Thoracic aorta (tissue), 2 donors: Measurements from ENCODE around the gene TFEB. TPM values are rescaled to one million over a fixed set of nuclear protein-coding genes. Genes with fewer than 3 reads are reported as not detected.

Source experiments
- ATAC-seq: fragments of 150-250 bp; one replicate; pipeline ENCODE4 v1.8.0; 2017; ENCODE audit warnings: low read depth; ENCODE audit not compliant: insufficient number of reproducible peaks, low FRiP score
- DNase-seq: peaks from one replicate; pipeline ENCODE4 v3.0.0-alpha.2; 2020; ENCODE audit warnings: low spot score
- H3K27ac ChIP-seq, 2 donors: fragments of 200-600 bp; sonication (generic); 1 replicate in 1 of 2; 2 replicates in 1 of 2; pipeline ENCODE4 v1.5.1; 2016; ENCODE audit warnings: mild to moderate bottlenecking in 2 of 2, moderate library complexity in 2 of 2
- H3K27me3 ChIP-seq: fragments of 200-600 bp; sonication (generic); replicated peaks from 2 replicates; pipeline ENCODE4 v1.6.0; 2016; ENCODE audit warnings: mild to moderate bottlenecking; ENCODE audit not compliant: insufficient read depth
- H3K36me3 ChIP-seq: fragments of 200-600 bp; sonication (generic); one replicate; pipeline ENCODE4 v1.5.1; 2016
- H3K4me1 ChIP-seq, 2 donors: fragments of 200-600 bp; sonication (generic); 1 replicate in 1 of 2; 2 replicates in 1 of 2; pipeline versions ENCODE4 v1.5.1 to v1.6.0; 2016; ENCODE audit warnings: low read depth in 2 of 2, mild to moderate bottlenecking in 1 of 2; ENCODE audit not compliant: control insufficient read depth in 1 of 2
- H3K4me3 ChIP-seq: fragments of 200-600 bp; sonication (generic); 2 replicates; pipeline ENCODE4 v1.5.1; 2016; ENCODE audit warnings: mild to moderate bottlenecking
- H3K9me3 ChIP-seq: fragments of 200-600 bp; sonication (generic); 2 replicates; pipeline ENCODE4 v1.5.1; 2016
- total RNA-seq, 2 donors: library from RNA; depleted of rRNA; stranded (reverse); fragments of >200 nt; gene quantifications; one replicate each; pipeline versions ENCODE4 v1.1.0 to v1.2.3, GENCODE V29; 2016
- TF ChIP-seq, protein P1 (sequence below): fragments of 200-600 bp; sonication (generic); IDR thresholded peaks from one replicate; pipeline ENCODE4 v1.5.1; 2019; ENCODE audit warnings: antibody characterized with exemption

Gene TFEB
- total RNA-seq, 2 donors from 2014 or later = 22.9 to 23.8 TPM

DNA sequence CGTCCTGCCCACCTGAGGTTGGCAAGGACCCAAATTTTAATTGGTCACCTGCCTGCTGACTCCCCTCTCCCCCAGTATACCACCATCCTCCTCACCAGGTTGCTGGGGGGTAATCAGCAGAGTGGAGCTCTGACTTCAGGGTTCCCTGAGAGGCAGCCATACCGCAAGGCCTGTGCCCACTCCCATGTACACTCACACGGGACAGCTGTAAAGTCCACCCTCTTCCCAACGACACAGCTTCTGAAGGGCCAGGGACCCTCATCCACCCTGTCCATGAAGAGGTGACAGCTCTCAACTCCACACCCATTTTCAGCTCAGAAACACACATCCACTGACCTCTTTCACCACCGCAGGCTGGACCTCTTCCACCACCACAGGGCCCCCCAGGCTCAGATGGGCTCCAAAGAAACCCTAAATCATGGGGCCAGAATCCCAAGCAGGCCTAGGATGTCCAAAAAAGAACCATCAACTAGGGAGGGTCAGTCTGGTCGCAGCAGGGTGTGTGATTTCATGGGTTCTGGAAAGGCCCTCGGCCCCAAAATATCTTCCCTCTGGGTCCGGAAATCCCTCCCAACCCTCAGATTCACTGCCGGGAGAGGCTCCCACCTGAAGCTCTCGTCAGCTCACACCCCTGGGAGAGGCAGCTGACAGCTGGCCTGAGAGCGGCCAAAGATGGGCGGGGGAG, 30.0 kb downstream of the TFEB start:
- H3K4me1 ChIP-seq = peaks cover 21 to 40% of the 10 kb centered on the region in 2 donors
- TF ChIP-seq, protein P1, sequence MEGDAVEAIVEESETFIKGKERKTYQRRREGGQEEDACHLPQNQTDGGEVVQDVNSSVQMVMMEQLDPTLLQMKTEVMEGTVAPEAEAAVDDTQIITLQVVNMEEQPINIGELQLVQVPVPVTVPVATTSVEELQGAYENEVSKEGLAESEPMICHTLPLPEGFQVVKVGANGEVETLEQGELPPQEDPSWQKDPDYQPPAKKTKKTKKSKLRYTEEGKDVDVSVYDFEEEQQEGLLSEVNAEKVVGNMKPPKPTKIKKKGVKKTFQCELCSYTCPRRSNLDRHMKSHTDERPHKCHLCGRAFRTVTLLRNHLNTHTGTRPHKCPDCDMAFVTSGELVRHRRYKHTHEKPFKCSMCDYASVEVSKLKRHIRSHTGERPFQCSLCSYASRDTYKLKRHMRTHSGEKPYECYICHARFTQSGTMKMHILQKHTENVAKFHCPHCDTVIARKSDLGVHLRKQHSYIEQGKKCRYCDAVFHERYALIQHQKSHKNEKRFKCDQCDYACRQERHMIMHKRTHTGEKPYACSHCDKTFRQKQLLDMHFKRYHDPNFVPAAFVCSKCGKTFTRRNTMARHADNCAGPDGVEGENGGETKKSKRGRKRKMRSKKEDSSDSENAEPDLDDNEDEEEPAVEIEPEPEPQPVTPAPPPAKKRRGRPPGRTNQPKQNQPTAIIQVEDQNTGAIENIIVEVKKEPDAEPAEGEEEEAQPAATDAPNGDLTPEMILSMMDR = no peak
- ATAC-seq = no peak

DNA sequence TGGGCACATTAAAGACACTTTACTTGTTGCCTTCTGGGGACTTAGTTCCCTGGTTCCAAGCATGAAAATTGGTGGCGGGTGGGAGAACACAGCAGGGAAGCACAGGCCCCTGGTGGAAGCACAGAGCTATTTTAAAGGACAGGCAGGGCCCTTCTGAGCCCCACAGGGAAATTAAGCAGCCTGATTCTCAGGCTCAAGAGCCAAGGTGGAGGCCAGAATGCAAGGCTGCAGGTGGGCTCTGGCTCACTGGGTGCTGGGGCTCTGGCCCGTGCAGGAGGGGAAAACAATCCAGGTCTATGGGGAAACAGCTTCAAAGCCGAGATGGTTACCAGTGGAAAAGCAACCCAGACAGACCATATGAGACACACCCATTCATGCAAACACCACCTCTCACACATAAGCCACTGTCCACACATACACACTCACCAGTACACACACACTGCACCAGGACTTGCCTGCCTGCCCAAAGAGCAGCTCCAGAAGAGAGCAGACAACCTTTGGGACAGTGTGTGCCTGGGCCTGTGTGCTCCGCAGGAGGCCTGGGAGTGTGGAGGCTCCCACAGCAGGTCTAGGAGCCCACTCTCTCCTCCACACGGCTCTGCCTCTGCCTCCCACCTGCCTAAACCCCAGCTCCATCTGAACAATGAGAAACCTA, 30.6 kb downstream of the TFEB start:
- no peaks in the 10 kb centered on the region for H3K36me3 ChIP-seq
- peak overlapping the region; percentile 82 to 93 for H3K27ac ChIP-seq
- no peaks in the 10 kb centered on the region for H3K9me3 ChIP-seq
- H3K4me1 ChIP-seq = peaks cover 21 to 40% of the 10 kb centered on the region in 2 donors
- ATAC-seq (no peak), DNase-seq (no peak)
- H3K27me3 ChIP-seq = no peaks in the 10 kb centered on the region
- TF ChIP-seq, protein P1 = no peak
- no peak overlapping the region for H3K4me3 ChIP-seq

More for the DNA sequence above, 30.0 kb downstream of the TFEB start:
- Histone ChIP-seq H3K36me3 (no peaks in the 10 kb centered on the region), H3K27ac (peak overlapping the region; percentile 82 to 93), H3K4me3 (peak overlapping the region; percentile 54), H3K9me3 (no peaks in the 10 kb centered on the region), H3K27me3 (no peaks in the 10 kb centered on the region)
- no peak for DNase-seq

DNA sequence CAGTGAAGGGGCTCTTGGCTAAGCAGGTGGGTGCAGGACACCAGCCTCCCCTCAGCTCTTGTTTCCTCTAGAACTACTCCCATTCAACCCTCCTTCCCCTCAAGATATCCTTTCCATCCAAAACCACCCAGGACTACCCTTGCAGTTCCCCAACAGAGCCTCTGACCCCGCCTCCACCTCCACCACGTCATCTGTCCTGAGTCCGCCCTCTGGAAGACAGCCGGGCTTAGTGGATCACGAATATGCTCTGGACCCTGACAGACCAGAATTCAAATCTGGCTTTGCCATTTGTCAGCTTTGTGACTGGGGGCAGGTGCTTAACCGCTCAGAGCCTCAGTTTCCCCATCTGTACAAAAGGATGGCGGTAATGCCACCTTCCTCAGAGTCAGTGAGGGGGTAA, 31.4 kb downstream of the TFEB start:
- Histone ChIP-seq H3K4me1 (peaks cover 21 to 40% of the 10 kb centered on the region in 2 donors), H3K27ac (peak overlapping the region in 1 of 2 donors; percentile 82), H3K4me3 (no peak overlapping the region), H3K36me3 (no peaks in the 10 kb centered on the region), H3K9me3 (no peaks in the 10 kb centered on the region), H3K27me3 (no peaks in the 10 kb centered on the region)
- no peak for ATAC-seq
- DNase-seq = no peak
- TF ChIP-seq, protein P1 = no peak

DNA sequence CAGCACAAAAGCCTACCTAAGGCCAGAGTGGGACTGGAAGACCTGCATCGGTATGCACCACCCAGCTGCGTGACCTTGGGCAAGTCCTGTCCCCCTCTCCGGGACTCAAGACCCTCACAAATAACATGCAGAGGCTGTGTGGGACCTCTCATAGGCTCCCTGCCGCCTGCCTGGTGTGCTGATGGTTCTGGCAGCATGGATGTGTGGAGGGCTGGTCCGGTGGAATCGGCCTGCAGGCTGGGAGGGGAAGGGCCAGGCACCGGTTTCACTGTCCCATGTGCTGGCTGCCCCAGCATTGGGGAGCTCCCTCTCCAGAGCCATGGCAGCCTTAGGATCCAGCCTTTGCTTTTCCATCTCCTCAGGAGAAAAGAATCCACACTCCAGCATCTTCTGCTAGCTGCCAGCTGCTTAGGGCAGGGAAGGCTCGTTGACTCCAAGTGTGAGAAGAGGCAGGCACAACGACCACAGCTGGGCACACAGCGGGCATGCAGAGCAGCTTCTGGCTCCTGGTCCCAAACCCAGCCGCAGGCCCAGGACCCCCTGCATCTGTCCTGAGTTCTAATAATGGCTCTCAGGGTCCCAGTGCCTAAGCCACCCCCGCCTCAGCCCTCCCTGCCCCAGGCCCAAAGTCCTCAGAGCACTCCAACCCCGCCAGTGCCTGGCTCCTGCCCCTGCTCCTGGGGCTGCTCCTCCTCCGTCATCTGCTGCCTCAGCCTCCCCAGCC, 32.5 kb downstream of the TFEB start:
- peaks cover 21 to 40% of the 10 kb centered on the region in 2 donors for H3K4me1 ChIP-seq
- TF ChIP-seq, protein P1 = no peak
- ATAC-seq (no peak), DNase-seq (no peak)
- H3K4me3 ChIP-seq = no peak overlapping the region
- no peaks in the 10 kb centered on the region for H3K27me3 ChIP-seq
- H3K36me3 ChIP-seq = no peaks in the 10 kb centered on the region
- H3K9me3 ChIP-seq = no peaks in the 10 kb centered on the region
- no peak overlapping the region for H3K27ac ChIP-seq

DNA sequence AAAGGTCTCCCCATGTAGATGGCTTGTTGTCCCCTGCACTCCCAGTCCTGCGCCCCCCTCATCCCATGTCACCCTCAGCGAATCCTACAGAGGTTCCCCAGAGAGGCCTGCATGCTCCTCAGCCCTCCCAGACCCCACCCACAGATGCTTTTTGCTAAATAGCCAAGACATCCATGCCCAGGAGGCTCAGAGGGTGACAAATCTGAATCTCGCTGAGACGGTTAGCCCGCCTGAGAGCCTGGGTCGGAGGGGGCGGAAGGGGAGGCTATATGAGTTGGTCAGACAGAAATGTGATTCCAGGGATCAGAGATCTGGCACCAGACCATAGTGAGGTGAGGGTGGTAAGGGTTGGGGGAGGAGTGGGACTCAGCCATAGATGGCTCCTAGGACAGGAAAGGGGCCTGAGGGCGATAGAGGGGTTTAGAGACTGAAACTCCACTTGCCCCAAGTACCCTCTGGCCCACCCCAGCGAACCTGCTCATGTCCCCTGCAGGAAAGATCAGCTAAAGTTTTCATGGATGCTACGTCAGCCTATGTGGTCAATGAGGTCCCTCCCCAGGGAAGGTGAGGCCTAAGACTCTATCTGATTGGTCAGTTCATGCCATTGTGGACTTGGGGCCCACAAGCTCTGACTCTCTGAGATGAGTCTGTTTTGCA, 33.2 kb downstream of the TFEB start:
- peaks cover 21 to 36% of the 10 kb centered on the region in 2 donors for H3K4me1 ChIP-seq

More for the DNA sequence above, 33.2 kb downstream of the TFEB start:
- TF ChIP-seq, protein P1 = no peak
- H3K36me3 ChIP-seq = no peaks in the 10 kb centered on the region
- no peaks in the 10 kb centered on the region for H3K27me3 ChIP-seq
- no peak overlapping the region for H3K4me3 ChIP-seq
- H3K9me3 ChIP-seq = no peaks in the 10 kb centered on the region
- DNase-seq (no peak), ATAC-seq (no peak)
- no peak overlapping the region for H3K27ac ChIP-seq
